H1 (cell line): ENCODE results near the gene CHTF18. TPM values are rescaled to one million over a fixed set of nuclear protein-coding genes. Genes with fewer than 3 reads are reported as not detected.

Experiments used
- TAF1 ChIP-seq: IDR thresholded peaks from 2 replicates; pipeline ENCODE4 v1.6.1; 2011; ENCODE audit warnings: mild to moderate bottlenecking, low read depth, low read length
- polyA plus RNA-seq, 7 experiments: library from polyadenylated mRNA; depleted of rRNA in 3 of 7; stranded (reverse) in 5 of 7; unstranded in 2 of 7; fragments of >200 nt in 5 of 7; fragments of 200-250 nt in 2 of 7; gene quantifications; 1 replicate in 5 of 7; 2 replicates in 1 of 7; 4 replicates in 1 of 7; pipeline versions ENCODE4 v1.2.1 to v1.2.3, GENCODE V29; 2011 to 2013; ENCODE audit warnings: missing spikeins in 2 of 7, mixed read lengths in 2 of 7
- total RNA-seq: library from RNA; stranded (reverse); fragmentation: NEBNext Ultra II Directional; extraction: Animal tissue kit (Norgen Biotek cat#: 25700); gene quantifications from 2 replicates; pipeline ENCODE4 v1.2.1, GENCODE V29; 2021

CHTF18 gene
- total and polyA plus RNA-seq, 2 of the 8 experiments (the other 6 are each of a cell fraction or from before 2014, with no cell fraction given): 75.3 to 104 TPM

DNA sequence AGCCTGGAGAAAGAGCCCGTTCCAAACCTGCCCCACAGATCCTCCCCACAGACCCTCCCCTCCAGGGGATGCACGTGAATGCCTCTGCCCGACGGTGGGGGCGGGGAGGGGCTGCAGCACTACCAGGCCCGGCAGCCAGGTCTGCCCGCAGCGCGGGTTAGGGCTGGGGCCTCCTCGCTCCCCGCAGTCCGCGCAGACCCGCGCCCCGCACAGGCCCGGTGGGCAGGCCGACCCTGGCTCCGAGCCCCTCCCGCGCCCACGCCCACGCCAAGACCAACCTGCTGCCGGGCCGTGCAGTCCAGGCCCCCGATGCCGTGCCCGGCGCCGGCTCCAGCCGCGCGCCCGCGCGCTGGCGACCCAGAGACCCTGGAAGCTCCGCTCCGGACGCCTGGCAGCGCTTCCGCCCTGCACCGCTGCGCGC, 432 bp upstream of the CHTF18 start, which contains the start of gene RPUSD1 (continued):
- TF ChIP-seq TAF1: peak; percentile 54
